GM23248 (cell line): Measurements from ENCODE around the gene BCKDHB.

ENCODE experiments used
- EZH2 ChIP-seq: fragments of 200-600 bp; sonication (generic); IDR thresholded peaks from 2 replicates; pipeline ENCODE4 v1.6.1; 2018; ENCODE audit warnings: antibody characterized with exemption, mild to moderate bottlenecking; ENCODE audit not compliant: insufficient read depth, poor library complexity, severe bottlenecking
- EZH2phosphoT487 ChIP-seq: fragments of 200-600 bp; sonication (generic); IDR thresholded peaks from 2 replicates; pipeline ENCODE4 v1.6.1; 2018; ENCODE audit warnings: antibody characterized with exemption, moderate library complexity, mild to moderate bottlenecking, low read depth; ENCODE audit not compliant: insufficient read depth

GRCh38 chr6:80282913-80283554 lies 176.6 kb downstream of the BCKDHB start:
- TF ChIP-seq EZH2phosphoT487 = no peak
- TF ChIP-seq EZH2 = no peak
